Body of pancreas (tissue), 4 donors: ENCODE results near the gene IQCM. TPM values are rescaled to one million over a fixed set of nuclear protein-coding genes. Genes with fewer than 3 reads are reported as not detected.

Experiments
- ATAC-seq: fragments of 150-250 bp; one replicate; pipeline ENCODE4 v1.9.1; 2016
- DNase-seq, 4 donors: peaks; one replicate each; pipeline ENCODE4 v3.0.0-alpha.2; 2019
- H3K27ac ChIP-seq, 4 donors: fragments of 200-600 bp; sonication (generic); 1 replicate in 3 of 4; 2 replicates in 1 of 4; pipeline versions ENCODE4 v1.5.1 to v1.6.1; 2016 to 2019; ENCODE audit warnings: mild to moderate bottlenecking in 1 of 4, mixed read lengths in 1 of 4, moderate library complexity in 1 of 4
- H3K27me3 ChIP-seq, 2 donors: fragments of 200-600 bp; sonication (generic); one replicate each; pipeline ENCODE4 v1.6.0; 2016; ENCODE audit warnings: mild to moderate bottlenecking in 1 of 2
- H3K36me3 ChIP-seq, 2 donors: fragments of 200-600 bp; sonication (generic); replicated peaks in 1 of 2; 2 replicates each; pipeline ENCODE4 v1.5.1; 2016; ENCODE audit warnings: low read depth in 2 of 2; ENCODE audit not compliant: insufficient read depth in 1 of 2
- H3K4me1 ChIP-seq: fragments of 200-600 bp; sonication (generic); one replicate; pipeline ENCODE4 v1.6.0; 2016
- H3K4me3 ChIP-seq, 2 donors: fragments of 200-600 bp; sonication (generic); 1 replicate in 1 of 2; 2 replicates in 1 of 2; pipeline ENCODE4 v1.5.1; 2016 to 2019
- H3K9me3 ChIP-seq, 3 donors: fragments of 200-600 bp; sonication (generic); 1 replicate in 2 of 3; 2 replicates in 1 of 3; pipeline ENCODE4 v1.5.1; 2016
- CTCF ChIP-seq, 7 experiments: fragments of 450-650 bp in 4 of 7; fragments of 200-600 bp in 3 of 7; sonication (generic) in 3 of 7; IDR thresholded peaks; one replicate each; pipeline ENCODE4 v1.5.1; 2016 to 2019; ENCODE audit warnings: antibody characterized with exemption in 7 of 7
- POLR2A ChIP-seq, 3 donors: fragments of 450-650 bp; IDR thresholded peaks; one replicate each; pipeline ENCODE4 v1.6.1; 2016; ENCODE audit warnings: antibody characterized with exemption in 3 of 3, mild to moderate bottlenecking in 2 of 3
- WGBS, 2 donors: methylation state at CpG; one replicate each; pipeline ENCODE4 v1.1.5; 2017; 5-methylcytosine and 5-hydroxymethylcytosine counted together
- intact Hi-C: fragments of 100-400 bp; cut with DNase I; formaldehyde crosslinking; loops from one replicate; pipeline ENCODE4 v1.15.1; 2023
- total RNA-seq, 2 donors: library from RNA; depleted of rRNA; stranded (reverse); fragments of >200 nt; gene quantifications; one replicate each; pipeline ENCODE4 v1.1.0, GENCODE V29; 2016

IQCM gene
- total RNA-seq, 2 donors from 2014 or later = not detected

- intact Hi-C loops = no loop called here
- TF ChIP-seq CTCF (IDR thresholded peaks at IDR 0.05) (no peak), POLR2A (IDR thresholded peaks at IDR 0.05) (no peak)
Measured at GRCh38 chr4:149702414-149703293, 113.0 kb downstream of the IQCM start.

GRCh38 chr4:149701435-149702156 is 114.0 kb downstream of the IQCM start:
- Histone ChIP-seq H3K9me3 (no peaks in the 10 kb centered on the region), H3K4me3 (no peak overlapping the region), H3K4me1 (no peaks in the 10 kb centered on the region), H3K36me3 (no peaks in the 10 kb centered on the region), H3K27me3 (no peaks in the 10 kb centered on the region), H3K27ac (no peak overlapping the region)
- TF ChIP-seq CTCF (IDR thresholded peaks at IDR 0.05) (no peak), POLR2A (IDR thresholded peaks at IDR 0.05) (no peak)
- intact Hi-C loops = no loop called here
- ATAC-seq = no peak
- no peak for DNase-seq
- 82 to 84% methylated on average over 2 of the region's 2 CpGs for WGBS, 2 donors

More at GRCh38 chr4:149702414-149703293, 113.0 kb downstream of the IQCM start:
- H3K9me3 ChIP-seq = no peaks in the 10 kb centered on the region
- DNase-seq (no peak), ATAC-seq (no peak)
- no peaks in the 10 kb centered on the region for H3K27me3 ChIP-seq
- H3K4me3 ChIP-seq = no peak overlapping the region
- H3K27ac ChIP-seq = no peak overlapping the region
- H3K36me3 ChIP-seq = no peaks in the 10 kb centered on the region
- WGBS, 2 donors = 55 to 72% methylated on average over 2 of the region's 2 CpGs
- no peaks in the 10 kb centered on the region for H3K4me1 ChIP-seq

GRCh38 chr4:149700272-149700671 is 115.4 kb downstream of the IQCM start:
- intact Hi-C loops = no loop called here
- Histone ChIP-seq H3K27ac (no peak overlapping the region), H3K36me3 (no peaks in the 10 kb centered on the region), H3K9me3 (no peaks in the 10 kb centered on the region), H3K27me3 (no peaks in the 10 kb centered on the region), H3K4me1 (no peaks in the 10 kb centered on the region), H3K4me3 (no peak overlapping the region)
- no peak for TF ChIP-seq CTCF (IDR thresholded peaks at IDR 0.05)
- no peak for TF ChIP-seq POLR2A (IDR thresholded peaks at IDR 0.05)
- DNase-seq = no peak
- WGBS, 2 donors = 73 to 84% methylated on average over 3 of the region's 3 CpGs
- ATAC-seq = no peak

GRCh38 chr4:149699642-149700041 is 116.0 kb downstream of the IQCM start:
- WGBS, 2 donors = 46 to 63% methylated on average over 2 of the region's 2 CpGs
- ATAC-seq = no peak
- Histone ChIP-seq H3K27me3 (no peaks in the 10 kb centered on the region), H3K4me1 (no peaks in the 10 kb centered on the region), H3K4me3 (no peak overlapping the region), H3K36me3 (no peaks in the 10 kb centered on the region), H3K27ac (no peak overlapping the region), H3K9me3 (no peaks in the 10 kb centered on the region)
- intact Hi-C loops = no loop called here
- no peak for TF ChIP-seq POLR2A (IDR thresholded peaks at IDR 0.05)
- no peak for TF ChIP-seq CTCF (IDR thresholded peaks at IDR 0.05)
- no peak for DNase-seq
